ENCODE measurements around the gene DNAI7.

Gene DNAI7

DNA sequence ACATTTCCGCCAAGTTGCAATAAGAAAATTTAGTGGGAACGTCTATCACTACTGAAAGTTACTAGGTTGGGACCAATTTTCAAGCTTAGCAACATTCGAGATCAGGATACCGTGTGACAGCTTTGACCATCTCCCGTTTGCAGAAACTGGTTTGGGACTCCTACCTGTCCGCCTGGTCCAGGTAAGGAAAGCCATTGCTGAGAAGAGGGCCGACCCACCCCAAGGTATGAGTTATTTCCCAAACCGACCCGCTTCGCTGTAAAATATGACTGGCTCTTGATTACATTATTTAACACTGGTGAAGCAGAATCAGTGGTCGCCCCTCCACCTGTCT is 271 bp downstream of the DNAI7 start:
- TF ChIP-seq CTCF (conservative IDR thresholded peaks at IDR 0.05), result no peak
- no peak for TF ChIP-seq ZFX (IDR thresholded peaks at IDR 0.05)
- H3K27ac ChIP-seq, result peak overlapping the region; percentile 75; the same call in 1 of the 2 replicates

- TF ChIP-seq CTCF (conservative IDR thresholded peaks at IDR 0.05) (no peak), ZFX (IDR thresholded peaks at IDR 0.05) (no peak)
- no peak overlapping the region for H3K27ac ChIP-seq
These were observed 746 bp downstream of the DNAI7 start for GRCh38 chr12:25194214-25194613.

- TF ChIP-seq ZFX (IDR thresholded peaks at IDR 0.05) (no peak), CTCF (conservative IDR thresholded peaks at IDR 0.05) (no peak)
- H3K27ac ChIP-seq, result no peak overlapping the region
These were observed 4.2 kb downstream of the DNAI7 start for GRCh38 chr12:25190793-25191192.

GRCh38 chr12:25189656-25190055 is 5.3 kb downstream of the DNAI7 start:
- H3K27ac ChIP-seq, result no peak overlapping the region
- no peak for TF ChIP-seq ZFX (IDR thresholded peaks at IDR 0.05)
- no peak for TF ChIP-seq CTCF (conservative IDR thresholded peaks at IDR 0.05)

GRCh38 chr12:25187781-25188180 is 7.2 kb downstream of the DNAI7 start:
- no peak overlapping the region for H3K27ac ChIP-seq
- TF ChIP-seq ZFX (IDR thresholded peaks at IDR 0.05), result no peak
- no peak for TF ChIP-seq CTCF (conservative IDR thresholded peaks at IDR 0.05)

DNA sequence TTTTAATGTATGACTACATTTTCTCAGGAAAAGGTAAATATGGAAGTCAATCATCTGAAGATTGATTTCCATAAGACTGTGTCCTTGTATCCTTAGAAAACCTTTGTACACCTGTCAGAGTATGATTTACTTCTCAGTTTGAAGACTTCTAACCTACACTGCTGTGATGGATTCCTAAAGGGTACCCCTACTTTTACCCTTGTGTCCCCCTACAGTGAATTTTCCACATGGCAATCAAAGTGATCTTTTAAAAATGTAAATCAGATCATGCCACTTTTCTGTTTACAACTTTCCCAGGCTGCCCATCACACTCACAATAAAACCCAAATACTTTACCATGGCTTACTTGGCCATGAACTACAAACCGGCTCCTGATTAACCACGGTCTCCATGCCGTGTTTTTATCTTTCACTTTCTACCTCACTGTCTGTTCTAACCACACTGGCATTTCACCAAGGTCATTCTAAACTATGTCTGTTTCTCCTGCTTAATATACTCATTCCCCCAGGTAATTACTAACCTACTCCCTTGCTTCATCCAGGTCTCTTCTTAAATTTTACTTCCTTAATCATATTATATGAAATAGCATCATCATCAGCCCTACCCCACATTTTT is 8.1 kb downstream of the DNAI7 start:
- TF ChIP-seq ZFX (IDR thresholded peaks at IDR 0.05) (no peak), CTCF (conservative IDR thresholded peaks at IDR 0.05) (no peak)
- H3K27ac ChIP-seq, result no peak overlapping the region

GRCh38 chr12:25186038-25186787 is 8.7 kb downstream of the DNAI7 start:
- no peak for TF ChIP-seq ZFX (IDR thresholded peaks at IDR 0.05)
- TF ChIP-seq CTCF (conservative IDR thresholded peaks at IDR 0.05), result no peak
- no peak overlapping the region for H3K27ac ChIP-seq

Data from C4-2B (cell line).